Activated CD8-positive, alpha-beta memory T cell treated with anti-CD3 and anti-CD28 coated beads, Interleukin-2, amount 50 U/mL, for 1 hour (primary cell): Measurements from ENCODE around the gene CNTN1.

Source experiments
- DNase-seq: peaks from one replicate; pipeline ENCODE4 v3.0.0-alpha.2; 2020; ENCODE audit errors: extremely low read depth

The CNTN1 gene

DNA sequence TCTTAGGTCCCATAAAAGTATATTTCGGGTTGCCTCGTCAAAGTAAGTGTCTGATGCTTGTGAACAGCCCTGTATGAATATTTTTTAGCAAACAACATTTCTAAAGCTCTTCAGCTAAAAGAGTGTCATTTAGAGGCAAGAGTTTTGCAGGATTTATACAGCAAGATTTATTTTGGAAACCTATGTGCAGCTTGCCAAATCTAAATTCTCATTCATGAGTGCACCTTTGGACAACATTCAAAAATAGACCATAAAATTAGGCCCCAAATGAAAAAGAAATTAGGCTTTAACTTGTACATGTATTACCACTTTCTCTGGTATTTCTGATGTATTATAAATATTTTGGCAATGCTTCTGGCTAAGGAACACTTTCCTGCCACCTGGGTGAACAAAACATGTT, 271.5 kb downstream of the CNTN1 start:
- DNase-seq: no peak

DNA sequence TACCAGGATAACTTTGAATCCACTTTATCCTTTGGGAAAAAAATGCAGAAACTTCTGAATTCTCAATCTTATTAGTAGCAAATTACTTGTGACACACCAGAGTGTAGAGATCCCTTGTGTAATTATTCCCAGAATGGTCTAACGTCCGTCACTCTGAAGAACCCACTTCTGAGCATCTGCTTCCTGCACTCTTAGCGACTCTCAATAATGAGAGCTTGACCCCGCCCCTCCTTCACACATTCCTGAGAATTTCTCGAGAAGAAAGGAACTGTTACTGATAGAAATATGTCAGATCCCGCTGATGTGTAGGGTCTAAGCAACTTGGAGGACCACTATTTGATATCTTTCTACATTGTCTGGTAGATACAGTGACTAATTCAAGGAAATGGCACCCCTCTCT, 277.6 kb downstream of the CNTN1 start:
- no peak for DNase-seq

DNA sequence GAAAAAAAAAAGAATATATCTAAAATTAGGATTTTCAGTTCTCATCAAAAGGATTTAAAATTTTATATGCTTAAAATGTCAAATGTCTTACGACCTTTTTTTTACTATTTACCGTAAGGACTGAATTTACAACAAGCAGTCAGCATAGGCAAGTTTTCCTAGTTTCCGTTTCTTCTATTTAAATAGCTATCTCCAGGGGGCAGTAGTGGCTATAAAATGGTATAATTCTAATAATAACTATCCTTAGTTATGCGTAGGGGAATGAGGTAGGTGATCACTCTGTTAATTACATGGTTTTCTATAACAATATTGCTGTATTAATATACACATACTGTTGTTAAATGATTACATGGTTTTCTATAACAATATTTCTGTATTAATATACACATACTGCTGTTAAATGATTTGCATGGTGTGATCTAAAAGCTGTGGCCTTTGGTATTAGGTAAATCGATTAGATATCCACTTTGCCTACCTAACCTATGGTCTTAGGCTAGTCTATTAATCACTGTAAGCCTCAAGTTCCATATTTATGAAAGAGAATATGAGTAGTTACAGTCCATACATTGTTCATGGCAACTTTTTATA, 278.2 kb downstream of the CNTN1 start:
- DNase-seq: no peak

DNA sequence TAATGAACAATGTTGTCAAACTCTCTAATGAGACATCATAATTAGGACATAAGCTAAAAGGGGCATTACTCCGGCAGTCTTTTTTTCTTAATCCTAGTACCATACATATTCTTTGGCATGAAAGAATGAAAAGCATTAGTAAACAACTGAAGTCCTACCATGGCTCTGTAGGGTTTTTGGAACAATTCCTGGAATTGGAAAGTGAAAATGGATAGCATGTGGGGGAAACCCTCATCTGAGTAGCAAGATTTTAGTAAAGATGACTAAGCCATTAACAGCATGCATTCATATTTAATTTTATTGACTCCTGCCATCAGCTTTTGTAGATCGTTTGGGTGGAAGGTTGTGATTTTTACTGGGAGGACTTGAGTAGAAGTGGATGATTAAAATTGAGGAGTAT, 279.7 kb downstream of the CNTN1 start:
- DNase-seq: no peak

DNA sequence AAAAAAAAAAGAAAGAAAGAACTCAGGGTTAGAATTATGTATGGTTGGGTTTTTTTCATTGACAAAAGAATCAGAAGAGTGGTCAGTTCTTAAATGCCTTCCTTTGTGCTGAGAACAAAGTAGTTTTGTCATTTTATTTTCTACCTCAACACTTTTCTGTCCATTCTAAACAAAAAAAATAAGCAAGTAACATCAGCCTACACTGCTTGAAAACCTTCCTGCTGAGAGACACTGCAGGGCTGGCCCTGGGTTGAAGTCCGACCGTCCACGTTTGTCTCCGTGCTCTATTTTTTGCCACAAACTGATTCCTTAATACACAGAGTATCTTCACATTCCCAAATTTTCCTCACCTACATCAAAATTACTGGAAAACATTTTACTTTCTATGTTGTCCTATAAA, 284.3 kb downstream of the CNTN1 start:
- DNase-seq: no peak

DNA sequence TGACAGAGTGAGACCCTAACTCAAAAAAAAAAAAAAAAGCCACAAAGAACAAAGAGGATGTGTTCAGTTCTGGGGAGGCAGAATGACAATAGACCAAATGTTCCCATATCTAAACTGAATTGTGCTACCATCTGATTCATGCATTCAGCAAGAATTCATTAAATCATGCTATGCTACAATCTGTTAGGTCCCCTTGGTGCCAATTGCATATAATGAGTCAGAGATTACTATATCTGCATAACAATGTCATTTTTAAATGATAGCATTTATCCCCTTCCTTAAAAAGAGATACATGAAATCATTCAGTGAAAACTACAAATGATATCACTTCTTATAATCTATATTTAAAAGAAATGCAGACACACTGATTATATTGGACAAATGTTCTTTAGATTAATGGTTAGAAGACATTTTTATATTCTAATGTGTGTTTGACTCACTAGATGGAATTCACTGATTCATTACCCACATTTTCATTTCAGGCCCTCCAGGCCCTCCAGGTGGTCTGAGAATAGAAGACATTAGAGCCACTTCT, 288.3 kb downstream of the CNTN1 start:
- DNase-seq: no peak

DNA sequence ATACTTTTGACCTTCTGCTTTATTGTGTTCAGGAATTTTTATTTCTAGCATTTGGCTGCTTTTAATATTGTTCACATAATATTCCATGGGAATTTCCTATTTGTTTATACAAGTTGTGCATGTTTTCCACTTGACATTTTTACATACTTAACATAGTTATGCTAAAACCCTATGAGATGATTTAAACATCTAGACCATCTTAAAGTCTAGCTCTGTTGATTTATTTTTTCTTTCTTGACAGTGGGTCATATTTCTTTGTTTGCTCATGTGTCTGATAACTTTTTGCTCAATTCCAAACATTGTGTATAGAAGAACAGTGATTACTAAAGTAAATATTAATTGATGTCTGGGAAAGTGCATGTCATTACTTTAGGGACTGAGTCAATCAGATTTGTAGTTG, 293.8 kb downstream of the CNTN1 start:
- no peak for DNase-seq

DNA sequence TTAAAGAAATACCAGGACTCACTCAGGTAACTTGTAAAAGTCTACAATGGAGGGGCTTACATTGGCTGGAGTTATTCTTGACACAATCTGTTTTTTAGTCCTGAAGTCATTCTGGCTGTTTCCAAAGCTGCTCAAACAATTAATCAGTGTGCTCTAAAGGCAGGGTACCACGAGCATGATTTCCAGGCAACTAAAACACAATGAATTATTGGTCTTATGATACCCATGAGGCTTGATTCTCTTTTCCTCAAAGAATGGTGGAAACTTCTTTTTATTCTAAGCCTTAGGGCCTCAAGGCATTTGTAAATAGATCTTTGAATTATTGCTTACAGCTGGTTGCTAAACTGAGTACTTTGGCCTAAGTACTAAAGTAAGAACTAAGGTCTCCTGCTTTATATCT, 296.1 kb downstream of the CNTN1 start:
- no peak for DNase-seq

DNA sequence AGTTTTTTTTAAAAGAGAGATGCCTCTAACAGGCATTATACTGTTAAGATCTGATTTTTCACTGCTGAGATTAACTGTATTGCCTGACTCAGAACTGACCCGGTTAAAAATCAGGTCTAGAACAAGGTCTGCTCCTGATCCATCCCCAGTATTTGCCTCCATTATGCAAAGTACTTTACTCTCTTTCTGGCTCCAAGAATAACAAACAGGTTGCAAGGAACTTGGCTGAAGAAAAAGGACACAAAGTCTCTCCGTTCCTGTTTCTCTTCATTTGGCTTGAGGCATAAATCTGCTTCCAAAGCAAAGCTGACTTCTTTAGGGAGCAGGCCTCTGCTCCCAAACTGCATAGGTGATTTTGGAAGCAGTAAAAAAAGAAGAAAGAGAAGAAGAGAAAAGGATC, 296.6 kb downstream of the CNTN1 start:
- no peak for DNase-seq

DNA sequence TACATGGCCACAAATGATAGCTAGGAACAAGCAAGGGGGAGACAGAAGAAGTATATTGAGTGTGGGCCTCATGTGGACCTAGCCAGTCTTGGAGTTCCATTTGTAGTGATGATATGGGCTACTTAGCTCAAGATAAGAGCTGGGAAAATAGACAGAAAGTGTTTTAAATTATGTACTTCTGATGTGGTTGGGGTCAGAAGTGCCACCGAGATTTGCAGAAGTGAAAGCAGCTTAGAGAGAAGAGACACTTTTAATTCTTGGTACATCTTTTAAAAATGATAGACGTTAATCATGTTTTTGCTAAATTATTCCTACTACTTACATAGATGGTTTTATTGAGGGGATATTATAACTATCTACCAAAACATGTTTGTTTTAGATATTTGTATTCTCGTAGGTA, 297.5 kb downstream of the CNTN1 start:
- DNase-seq: no peak

DNA sequence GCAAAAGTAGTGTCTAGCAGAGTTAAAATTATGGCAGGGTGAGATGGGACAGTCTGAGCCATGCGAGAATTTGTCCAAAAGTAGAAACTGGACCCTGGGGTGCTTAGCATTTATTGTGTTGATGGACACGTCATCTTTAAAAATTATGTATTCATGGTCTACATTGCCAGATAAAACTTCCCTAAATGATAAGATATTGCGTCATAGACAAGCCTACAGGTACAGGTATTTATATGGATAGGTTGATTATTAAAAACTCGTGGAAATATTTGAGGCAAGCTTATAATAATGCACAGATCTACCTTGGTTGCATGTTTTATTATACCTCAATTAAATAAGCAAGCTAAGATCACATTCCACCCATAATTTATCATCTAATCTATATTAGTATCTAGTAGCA, 299.9 kb downstream of the CNTN1 start:
- no peak for DNase-seq

DNA sequence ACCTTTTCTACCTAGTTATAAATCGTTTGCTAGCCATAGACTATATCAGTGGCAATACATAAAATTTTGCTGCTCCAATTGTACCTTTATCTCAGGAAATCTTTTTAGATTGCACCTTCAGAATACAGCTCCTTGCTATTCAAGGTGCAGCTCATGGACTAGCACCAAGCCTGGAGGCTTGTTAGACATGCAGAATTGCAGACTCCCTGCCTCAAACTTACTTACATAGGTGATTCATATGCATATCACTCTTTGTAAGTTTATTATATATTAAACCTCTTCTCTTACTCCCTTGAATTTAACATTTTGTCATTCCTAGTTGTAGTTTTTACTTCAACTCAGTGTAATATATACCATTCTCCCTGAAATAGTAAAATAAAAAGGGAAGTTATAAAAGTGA, 300.4 kb downstream of the CNTN1 start:
- no peak for DNase-seq

DNA sequence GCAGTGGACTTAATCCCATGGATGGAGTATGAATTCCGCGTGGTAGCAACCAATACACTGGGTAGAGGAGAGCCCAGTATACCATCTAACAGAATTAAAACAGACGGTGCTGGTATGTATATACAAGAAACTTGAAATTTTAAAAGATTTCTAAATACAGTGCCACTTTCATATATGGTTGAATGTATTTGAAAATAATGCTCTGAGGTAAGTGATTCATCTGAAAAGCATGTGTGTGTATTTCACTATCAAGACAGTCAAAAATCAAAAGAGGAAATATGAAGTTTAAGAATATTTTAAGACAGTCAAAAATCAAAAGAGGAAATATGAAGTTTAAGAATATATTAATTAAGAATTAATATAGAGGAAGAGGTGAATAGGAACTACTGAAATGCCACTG, 300.9 kb downstream of the CNTN1 start:
- DNase-seq: no peak

DNA sequence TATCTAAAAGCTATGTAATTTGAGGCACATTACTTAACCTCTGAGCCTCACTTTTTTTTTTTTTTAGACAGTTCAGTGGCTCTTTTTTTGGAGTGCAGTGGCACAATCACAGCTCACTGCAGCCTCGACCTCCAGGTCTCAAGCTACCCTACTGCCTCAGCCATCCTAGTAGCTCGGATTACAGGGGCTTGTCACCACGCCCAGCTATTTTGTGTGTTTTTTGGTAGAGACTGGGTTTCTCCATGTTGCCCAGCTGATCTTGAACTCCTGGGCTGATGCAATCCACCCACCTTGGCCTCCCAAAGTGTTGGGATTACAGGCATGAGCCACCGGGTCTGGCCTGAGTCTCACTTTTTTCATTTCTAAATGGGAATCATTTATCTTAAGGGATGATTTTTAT, 303.9 kb downstream of the CNTN1 start:
- DNase-seq: no peak

DNA sequence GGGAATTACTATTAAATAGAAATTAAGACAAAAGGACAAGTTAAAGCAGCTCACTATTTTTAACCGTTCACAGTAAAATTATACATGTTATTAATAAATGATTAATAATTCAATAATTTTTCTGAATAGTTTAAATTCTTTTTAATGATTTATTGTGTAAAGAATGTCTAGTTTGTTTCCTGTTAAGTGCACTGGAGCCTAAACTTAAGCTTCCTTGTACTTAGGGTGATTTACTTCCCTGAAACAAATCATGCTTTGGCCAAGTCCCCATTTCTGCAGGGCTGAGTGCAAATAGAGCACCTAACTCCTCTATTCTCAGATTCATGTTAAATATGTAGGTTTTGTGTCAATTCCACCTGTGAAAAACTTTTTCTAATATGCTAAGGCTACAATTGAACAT, 307.0 kb downstream of the CNTN1 start:
- DNase-seq: no peak

DNA sequence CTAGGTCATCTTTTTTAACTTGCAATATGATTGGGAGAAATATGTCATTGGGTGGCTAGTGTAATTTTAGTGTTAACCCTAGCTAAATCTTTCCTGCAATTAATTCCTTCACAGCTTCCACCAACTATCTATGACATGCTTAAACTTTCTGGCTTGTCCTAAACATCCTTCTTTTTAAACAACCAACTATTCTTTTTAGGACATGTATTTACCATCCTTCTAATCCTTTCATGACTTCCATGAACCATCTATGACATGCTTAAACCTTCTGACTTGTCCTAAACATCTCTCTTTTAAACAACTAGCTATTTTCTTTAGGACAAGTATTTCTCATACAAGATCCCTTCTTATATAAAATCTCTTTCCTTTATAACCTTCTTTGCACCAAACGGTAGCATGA, 316.2 kb downstream of the CNTN1 start:
- no peak for DNase-seq

DNA sequence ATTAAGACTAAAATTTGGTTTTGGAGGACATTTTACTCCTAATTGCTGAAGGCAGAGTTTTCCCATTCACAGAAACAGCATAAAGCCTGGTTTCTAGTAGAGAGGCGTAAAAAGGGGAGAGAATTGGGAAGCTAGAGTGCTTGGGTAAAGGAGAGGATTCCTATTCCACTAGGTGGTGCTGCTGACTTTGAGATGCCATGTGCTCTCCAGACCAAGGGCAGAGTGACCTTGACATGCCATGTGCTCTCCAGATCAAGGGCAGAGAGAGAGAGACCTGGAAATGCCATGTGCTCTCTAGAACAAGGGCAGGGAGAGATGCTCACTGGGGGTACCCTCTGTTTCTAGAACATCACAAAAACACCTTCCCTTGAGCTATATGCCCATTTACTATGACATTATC, 319.7 kb downstream of the CNTN1 start:
- no peak for DNase-seq

DNA sequence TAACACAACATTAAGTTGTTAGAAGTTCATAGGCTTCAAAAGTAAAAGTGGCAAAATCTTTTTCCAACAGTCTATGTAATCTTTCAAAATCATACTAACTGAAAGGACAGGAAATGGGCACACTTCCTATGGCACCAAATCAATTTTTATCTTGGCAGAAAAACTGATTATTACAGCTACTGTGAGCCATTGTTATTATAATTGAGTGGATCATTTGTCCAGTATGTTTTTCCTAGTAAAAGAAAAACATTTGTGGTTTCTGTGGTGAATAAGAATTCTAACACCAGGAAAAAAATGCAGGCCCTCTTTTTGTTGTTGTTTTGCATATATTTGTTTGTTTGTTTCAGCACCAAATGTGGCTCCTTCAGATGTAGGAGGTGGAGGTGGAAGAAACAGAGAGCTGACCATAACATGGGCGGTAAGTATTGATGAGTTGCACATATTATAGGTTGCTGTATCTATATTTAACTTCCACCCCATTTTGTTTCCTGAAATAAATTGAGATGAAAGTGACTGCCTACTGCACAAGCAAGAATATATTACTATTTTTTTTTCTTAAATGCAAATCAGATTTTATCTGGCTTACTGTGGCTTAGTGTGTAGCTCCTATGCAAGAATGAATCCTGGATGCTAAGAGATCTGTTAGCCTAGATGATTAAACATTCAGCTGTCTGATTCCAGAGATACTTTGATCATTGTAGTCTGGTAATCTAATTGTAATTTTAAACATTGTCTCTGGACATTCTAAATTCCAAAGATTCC, 321.8 kb downstream of the CNTN1 start:
- DNase-seq: no peak

DNA sequence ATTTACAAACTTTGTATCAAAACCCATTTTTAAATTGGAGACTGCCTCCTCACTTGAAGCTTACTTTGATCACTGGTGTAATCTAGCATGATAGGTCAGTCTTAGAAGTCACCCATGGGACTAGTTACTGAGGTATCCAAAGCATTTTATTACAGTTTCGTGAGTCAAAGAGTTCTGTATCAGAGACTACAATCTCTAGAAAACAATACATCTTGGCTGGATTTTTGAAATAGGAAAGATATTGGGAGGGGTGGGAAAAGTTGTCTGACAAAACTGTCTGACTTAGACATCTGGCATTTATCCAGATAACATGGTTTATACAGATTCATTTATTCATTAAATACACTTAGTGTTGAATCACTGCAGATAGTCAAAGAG, 322.4 kb downstream of the CNTN1 start:
- no peak for DNase-seq

DNA sequence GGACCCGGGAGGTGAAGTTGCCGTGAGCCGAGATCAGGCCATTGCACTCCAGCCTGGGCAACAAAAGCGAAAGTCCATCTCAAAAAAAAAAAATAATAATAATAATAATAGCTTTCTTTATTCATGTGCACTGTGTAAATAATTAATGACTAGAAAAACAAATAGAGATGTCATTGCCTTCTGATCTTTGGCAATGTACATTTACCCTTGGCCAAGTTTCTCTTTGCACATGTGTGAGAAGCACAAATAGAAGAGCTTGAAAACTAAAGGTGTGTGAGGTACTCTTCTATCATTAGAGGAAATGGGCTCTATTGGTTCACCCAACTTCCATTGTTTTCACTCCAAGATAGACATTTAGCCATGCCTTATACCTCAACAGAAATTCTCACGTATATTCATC, 325.8 kb downstream of the CNTN1 start:
- no peak for DNase-seq

DNA sequence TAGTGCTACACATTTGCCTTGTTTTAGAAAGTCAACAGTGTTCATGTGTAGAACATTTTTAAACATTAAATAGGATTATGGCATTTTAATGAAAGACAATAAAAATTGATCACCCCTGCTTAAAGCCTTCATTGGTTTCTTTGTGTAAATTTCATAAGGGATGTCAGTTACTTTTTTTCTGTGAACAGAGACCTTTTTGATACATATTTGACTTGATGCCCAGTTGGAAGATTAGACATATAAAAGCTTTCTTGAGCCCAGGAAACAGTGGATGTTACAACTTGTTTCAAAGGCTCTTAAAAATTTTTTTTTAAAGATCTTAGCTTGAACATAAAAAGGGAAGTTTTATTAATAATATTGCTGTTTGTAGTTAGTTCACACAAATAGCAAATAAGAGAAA, 327.2 kb downstream of the CNTN1 start:
- no peak for DNase-seq

DNA sequence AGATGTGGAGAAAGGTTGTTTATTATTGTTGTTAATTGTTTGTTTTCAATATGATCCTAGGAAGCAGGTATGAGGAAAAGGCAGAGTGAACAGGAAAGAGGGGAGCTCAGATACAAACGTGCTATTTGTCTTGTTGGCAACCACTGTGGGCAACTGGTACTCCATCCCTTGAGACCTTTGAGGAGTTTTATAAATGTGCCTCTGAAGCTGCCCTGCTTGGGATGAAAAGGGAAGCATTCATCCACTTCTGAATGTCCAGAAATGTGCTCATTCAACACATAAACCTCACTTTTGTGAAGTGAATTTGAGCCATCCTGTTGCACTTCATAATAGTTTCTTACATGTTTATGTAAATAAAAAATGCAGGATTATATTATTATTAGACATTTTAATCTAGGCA, 331.6 kb downstream of the CNTN1 start:
- DNase-seq: no peak

DNA sequence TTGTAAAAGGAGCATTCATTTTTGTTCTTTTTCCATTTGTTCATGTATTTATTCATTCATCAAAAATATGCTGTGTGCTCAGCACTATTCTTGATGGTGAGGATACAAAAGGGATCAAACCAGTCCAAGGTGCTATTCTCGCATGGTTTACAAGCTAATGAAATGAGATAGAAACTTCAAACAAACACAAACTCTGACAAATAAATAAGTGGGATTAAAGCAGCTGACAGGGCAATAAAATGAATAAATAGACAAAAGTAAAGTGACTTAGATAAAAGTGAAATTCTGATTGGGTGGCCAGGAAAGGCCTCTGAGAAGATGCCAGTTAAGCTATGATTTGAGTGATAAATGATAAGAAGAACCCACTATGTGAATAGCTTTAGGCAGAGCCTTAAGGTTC, 333.9 kb downstream of the CNTN1 start:
- DNase-seq: no peak

DNA sequence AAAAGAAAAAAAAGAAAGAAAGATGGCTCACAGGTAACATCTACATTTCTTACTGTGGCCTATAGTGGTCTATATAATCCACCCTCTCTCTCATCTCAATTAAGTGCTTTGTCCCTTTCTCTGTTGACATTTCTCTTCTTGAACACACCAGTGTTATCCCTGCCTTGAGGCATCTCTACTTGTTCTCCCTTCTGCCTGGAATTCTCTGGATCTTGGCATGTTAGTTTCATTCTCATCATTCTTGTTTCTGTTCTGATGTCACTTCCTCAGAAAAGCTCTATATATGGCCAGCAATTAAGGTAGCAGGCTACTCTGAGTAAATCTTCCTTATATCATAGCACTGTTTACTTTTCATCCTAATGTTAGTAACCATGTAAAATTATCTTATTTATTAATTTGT, 340.1 kb downstream of the CNTN1 start:
- DNase-seq: no peak
